Epithelial cell of esophagus (primary cell): Measurements from ENCODE around the gene POLD4.
"Not testable (repeated sequence)": the region's sequence is repeated elsewhere in the genome, so short reads cannot be mapped to it uniquely, and the experiment has no call there.

Experiments
- DNase-seq: peaks from one replicate; pipeline ENCODE4 v3.0.0; 2010; ENCODE audit warnings: low read depth
- H3K4me3 ChIP-seq: 2 replicates; pipeline ENCODE4 v1.5.1; 2011; ENCODE audit warnings: mild to moderate bottlenecking, low read length, control low read depth
- TF ChIP-seq, protein P1 (sequence below): IDR thresholded peaks from 2 replicates; pipeline ENCODE4 v1.5.1; 2011; ENCODE audit warnings: low read depth, mild to moderate bottlenecking, low read length, control low read depth, inconsistent platforms; ENCODE audit not compliant: insufficient read depth; ENCODE audit errors: missing control alignments

Gene POLD4

DNA sequence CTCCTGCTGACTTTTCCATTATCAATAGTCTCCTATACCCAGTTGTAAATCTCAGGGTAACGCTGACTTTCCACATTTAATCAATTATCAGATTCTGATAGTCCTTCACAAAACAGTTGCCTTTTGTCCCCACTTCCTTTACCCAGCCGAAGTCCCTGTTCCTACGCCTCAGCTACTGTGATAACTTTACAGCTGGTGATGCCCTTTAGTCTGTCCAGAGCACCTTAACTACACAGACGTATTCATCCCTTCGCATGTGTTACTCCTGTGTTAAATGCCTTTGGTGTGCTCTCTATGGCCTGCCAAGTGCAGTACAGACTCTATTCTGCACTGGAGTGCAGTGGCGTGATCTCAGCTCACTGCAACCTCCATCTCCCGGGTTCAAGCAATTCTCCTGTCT is 29.8 kb downstream of the POLD4 start:
- TF ChIP-seq, protein P1, sequence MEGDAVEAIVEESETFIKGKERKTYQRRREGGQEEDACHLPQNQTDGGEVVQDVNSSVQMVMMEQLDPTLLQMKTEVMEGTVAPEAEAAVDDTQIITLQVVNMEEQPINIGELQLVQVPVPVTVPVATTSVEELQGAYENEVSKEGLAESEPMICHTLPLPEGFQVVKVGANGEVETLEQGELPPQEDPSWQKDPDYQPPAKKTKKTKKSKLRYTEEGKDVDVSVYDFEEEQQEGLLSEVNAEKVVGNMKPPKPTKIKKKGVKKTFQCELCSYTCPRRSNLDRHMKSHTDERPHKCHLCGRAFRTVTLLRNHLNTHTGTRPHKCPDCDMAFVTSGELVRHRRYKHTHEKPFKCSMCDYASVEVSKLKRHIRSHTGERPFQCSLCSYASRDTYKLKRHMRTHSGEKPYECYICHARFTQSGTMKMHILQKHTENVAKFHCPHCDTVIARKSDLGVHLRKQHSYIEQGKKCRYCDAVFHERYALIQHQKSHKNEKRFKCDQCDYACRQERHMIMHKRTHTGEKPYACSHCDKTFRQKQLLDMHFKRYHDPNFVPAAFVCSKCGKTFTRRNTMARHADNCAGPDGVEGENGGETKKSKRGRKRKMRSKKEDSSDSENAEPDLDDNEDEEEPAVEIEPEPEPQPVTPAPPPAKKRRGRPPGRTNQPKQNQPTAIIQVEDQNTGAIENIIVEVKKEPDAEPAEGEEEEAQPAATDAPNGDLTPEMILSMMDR = no peak
- H3K4me3 ChIP-seq = no peak overlapping the region
- DNase-seq = no peak

DNA sequence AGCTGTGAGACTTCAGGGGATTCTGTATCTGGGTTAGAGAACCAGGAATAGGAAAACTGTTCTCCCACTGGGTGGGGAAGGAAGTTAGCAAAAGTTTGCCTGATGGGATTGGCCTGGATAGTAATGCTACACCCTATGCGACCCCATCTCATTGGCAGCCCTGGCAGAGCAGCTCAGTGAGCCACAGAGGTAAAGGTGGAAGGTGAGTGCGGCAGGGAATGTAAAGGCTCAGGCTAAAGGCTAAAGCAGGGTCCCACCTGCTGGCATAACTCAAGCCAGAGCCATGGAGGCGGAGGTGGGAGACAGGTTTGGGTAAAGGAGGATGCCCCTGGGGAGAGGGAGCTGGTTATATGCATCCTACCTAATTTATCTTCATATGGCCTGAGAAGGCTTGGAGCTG is 31.3 kb downstream of the POLD4 start:
- no peak overlapping the region for H3K4me3 ChIP-seq
- DNase-seq = no peak
- TF ChIP-seq, protein P1 = no peak

DNA sequence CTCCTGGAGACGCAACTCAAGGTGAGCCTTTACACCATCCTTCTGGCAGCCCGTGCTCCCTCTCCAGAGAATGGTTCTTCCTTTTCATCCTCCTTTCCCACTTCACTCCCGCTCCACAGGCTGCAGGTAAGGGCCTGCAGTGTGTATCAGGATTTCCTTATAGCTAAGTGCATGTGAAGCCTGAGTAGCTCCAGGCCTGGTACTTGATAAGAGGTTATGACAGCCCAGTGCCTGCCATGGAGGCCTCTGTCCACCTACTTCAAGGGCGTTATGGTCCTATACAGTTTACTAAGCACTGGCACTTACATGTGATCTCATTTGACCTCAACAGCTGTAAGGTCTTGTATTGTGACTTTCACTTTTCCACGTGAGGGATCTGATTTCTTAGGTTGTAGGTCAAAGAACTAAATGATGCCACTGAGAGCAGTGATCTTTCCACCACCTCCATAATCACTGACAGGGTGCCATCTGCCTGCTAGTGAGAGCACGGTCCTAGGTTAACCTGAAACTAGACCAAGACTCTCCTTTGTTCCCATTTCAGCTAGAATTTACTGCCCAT is 32.0 kb downstream of the POLD4 start:
- TF ChIP-seq, protein P1 = no peak
- no peak overlapping the region for H3K4me3 ChIP-seq
- DNase-seq = no peak

DNA sequence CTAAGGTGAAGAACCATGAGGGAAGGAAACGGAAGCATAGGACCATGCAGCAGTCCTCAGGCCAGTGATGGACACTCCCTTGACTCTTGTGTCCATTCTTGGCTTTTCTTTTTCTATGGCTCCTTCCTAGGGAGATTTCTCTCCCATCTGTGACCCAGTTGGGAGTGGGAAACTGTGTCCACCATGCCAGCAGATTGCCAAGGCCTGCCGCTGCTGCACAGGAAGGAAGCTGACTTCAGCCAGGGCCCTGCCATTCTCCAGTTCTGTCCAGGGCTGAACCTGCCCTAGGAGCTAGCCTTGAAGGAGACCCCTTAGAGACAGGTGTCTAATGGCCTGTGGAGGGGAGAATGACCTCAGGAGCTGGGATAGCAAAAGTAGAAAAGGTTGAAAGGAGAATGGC is 32.7 kb downstream of the POLD4 start:
- no peak overlapping the region for H3K4me3 ChIP-seq
- TF ChIP-seq, protein P1 = no peak
- no peak for DNase-seq

DNA sequence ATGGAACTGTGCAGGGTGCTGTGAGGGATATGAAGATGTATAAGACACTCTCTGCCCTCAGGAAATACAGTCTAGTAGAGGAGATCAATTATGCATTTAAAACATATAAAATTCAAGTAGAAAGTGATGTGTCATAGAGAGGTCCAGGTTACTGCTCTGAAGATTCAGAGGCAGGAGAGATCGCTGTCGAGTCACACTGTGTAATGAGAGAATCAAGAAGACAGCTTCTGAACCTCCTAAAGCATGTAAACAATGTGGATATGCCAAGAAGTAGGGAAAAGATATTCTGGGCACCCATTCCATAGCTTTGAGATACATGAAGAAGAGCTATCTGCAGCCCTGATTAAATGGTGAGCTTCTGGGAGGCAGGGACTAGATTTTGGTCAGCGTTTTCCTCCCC is 33.3 kb downstream of the POLD4 start:
- no peak overlapping the region for H3K4me3 ChIP-seq
- TF ChIP-seq, protein P1 = no peak
- DNase-seq = no peak

DNA sequence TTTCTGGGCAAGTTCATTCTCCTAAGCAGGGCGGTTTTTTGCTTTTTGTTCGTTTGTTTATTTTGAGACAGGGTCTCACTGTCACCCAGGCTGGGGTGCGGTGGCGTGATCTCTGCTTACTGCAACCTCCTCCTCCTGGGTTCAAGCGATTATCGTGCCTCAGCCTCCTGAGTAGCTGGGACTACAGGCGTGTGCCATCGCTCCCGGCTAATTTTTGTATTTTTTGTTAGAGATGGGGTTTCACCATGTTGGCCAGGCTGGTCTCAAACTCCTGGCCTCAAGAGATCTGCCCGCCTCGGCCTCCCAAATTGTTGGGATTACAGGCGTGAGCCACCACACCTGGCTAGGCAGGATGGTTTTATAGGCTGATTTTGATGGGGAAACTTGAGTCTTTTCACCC is 34.5 kb downstream of the POLD4 start:
- DNase-seq = not testable (repeated sequence)
- peak overlapping the region; percentile 83 for H3K4me3 ChIP-seq

DNA sequence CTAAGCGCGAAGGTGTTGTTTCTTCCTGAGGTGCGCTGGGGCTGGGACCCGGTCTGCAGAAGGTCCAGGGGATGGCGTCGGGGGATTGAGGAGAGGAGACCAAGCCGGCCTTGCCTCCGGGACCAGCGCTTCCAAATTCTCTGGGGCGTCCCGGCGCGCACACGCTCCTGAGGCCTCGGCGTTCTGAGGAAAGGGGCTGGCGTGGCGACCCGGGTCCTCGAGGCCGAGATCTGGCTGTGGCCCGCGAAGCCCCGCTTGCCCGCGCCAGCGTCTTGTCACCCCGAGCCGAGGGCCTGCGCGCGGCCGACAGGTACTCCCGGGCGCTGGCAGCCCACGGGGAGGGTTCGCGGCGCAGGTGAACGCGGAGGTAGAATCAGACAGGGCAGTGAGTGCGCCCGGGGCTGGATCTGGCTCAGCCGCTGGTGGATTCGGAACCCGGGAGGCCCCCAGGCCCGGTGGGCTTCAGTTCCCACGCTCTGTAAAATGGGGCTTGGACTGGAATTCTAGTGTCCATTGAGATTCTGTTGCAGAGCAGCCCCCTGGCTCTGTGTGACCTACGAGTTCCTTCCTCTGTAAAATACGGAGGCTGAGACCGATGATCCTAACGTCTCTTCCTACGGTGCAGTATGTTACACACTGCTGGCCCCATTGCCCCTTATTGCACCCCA is 35.3 kb downstream of the POLD4 start:
- TF ChIP-seq, protein P1 = no peak
- DNase-seq = peak; percentile 42
- peak overlapping the region; percentile 83 for H3K4me3 ChIP-seq
